Right lobe of liver (tissue), 4 donors: ENCODE data around the gene YTHDC1.

Experiments
- CTCF ChIP-seq, 4 donors: fragments of 200-600 bp in 3 of 4; fragments of 450-650 bp in 1 of 4; IDR thresholded peaks; one replicate each; pipeline versions ENCODE4 v1.5.1 to v1.8.0; 2016 to 2022; ENCODE audit warnings: antibody characterized with exemption in 4 of 4, mild to moderate bottlenecking in 2 of 4
- POLR2A ChIP-seq: fragments of 450-650 bp; IDR thresholded peaks from one replicate; pipeline ENCODE4 v1.6.1; 2017; ENCODE audit warnings: antibody characterized with exemption, mild to moderate bottlenecking
- donor health status: DM: no; HTN: no; CAD: no.
- donor health status: DM: no; HTN: no; CAD: no.
- donor health status: DM: no; HTN: yes; CAD: no.

- no peak for TF ChIP-seq CTCF (IDR thresholded peaks at IDR 0.05)
- TF ChIP-seq POLR2A, result no peak
Measured at GRCh38 chr4:68337522-68337921, 12.4 kb downstream of the YTHDC1 start.
